Activated T-cell treated with anti-CD3 and anti-CD28 coated beads, Interleukin-2, amount 50 U/mL, for 48 hours (primary cell): ENCODE data around the gene GRK7.

Experiments
- DNase-seq, 2 experiments: peaks; one replicate each; pipeline ENCODE4 v3.0.0-alpha.2; 2020

GRK7 gene, protein sequence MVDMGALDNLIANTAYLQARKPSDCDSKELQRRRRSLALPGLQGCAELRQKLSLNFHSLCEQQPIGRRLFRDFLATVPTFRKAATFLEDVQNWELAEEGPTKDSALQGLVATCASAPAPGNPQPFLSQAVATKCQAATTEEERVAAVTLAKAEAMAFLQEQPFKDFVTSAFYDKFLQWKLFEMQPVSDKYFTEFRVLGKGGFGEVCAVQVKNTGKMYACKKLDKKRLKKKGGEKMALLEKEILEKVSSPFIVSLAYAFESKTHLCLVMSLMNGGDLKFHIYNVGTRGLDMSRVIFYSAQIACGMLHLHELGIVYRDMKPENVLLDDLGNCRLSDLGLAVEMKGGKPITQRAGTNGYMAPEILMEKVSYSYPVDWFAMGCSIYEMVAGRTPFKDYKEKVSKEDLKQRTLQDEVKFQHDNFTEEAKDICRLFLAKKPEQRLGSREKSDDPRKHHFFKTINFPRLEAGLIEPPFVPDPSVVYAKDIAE (N-terminal part only)

DNA sequence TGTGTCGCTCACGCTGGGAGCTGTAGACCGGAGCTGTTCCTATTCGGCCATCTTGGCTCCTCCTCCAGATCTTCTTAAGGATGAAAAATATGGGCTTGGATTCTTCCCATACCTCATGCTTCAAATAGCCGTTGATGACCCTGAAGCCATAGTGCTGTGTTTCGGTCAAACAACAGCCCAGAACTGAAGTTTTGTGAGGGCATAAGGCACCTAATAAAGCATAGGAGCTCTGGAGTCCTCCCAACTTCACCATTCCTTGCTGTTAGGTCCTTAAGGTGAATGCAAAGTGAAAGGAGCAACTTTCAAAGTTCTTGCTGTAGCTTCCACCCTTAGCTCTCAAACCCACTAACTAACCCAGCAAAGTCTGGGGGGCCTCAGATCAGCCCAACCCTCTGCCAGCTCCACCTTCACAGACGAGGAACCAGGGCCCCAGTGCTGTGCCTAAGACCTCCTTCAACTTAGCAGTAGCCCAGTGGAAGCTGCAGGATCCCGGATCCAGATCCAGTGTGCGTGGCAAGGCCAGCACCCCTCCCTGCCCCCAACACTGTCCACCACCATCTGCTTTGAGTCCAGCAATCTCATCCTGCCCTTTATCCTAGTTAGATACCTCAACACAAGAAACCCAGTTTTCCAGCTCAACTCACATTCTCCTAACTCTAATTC lies at the start of gene GRK7:
TSS of gene GRK7 (plus strand) at position 321 of the 663 bp plus-strand sequence. CDS start 14,877 bp downstream, outside the sequence.
- DNase-seq = no peak

DNA sequence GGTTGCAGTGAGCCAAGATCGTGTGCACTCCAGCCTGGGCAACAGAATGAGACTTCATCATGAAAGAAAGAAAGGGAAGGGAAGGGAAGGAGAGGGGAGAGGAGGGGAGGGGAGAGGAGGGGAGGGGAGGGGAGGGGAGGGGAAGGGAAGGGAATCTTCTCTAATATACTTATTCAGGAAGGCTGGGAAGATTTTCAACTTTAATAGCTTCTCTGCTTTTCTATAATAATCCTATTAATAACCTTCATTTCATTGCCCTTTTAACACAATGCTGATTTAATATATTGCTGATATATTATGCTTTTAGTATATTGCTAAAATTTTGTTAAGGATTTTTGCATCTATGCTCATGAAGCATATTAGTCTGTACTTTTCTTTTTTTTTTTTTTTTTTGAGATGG lies 48.5 kb upstream of the GRK7 start:
- DNase-seq = no peak

DNA sequence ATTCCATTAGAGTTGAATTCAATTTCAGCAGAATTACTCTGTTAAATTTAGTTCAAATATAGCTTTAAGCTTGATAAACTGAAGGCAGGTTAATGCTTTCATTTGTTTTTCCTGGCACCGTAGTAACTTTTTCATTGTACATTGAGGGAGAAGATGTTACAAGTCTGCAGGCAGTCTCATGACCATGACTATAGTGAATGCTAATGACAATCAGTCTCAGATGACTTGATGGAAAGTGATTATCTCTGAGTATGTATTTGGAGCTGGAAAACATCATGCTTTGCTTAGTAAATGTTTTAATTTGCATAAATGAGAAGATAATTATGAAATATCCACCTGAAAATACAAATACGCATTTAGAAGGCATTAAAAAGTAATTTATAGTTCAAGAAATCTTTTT lies 41.1 kb upstream of the GRK7 start:
- no peak for DNase-seq

DNA sequence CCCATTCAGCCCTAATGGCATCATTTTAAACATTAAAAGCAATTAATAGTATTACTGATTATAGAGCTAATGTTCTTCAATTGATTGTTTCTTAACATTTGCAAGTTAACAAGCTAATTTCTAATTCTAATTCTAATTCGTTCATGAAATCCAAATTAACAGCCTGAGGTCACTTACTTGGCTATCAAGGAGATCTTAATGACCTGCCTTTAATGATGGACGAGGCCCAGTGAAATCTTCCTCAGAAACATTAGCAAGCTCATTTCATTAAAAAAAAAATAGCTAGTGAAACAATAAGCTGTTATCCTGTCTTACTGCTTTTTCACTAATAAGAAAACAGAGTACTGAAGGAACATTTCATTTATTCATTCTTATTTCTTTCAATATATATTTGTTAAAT lies 40.6 kb upstream of the GRK7 start:
- no peak for DNase-seq

DNA sequence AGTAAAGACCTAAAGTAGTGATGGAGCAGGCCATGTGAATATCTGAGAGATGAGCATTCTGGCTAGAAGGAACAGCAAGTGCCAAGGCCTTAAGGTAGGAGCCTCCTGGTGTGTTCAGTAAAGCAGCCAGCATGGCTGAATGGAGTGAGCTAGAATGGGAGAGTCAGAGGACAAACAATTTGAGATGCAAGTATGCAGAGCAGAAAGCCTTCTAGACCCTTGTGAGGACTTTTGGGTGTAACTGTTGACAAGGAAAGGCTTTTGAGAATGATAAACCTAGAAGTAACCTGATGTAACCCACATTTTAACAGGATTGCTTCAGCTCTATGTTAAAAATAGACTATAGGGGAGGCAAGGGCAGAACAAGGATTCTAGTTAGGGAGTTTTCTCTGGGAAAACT lies 40.0 kb upstream of the GRK7 start:
- DNase-seq = no peak

DNA sequence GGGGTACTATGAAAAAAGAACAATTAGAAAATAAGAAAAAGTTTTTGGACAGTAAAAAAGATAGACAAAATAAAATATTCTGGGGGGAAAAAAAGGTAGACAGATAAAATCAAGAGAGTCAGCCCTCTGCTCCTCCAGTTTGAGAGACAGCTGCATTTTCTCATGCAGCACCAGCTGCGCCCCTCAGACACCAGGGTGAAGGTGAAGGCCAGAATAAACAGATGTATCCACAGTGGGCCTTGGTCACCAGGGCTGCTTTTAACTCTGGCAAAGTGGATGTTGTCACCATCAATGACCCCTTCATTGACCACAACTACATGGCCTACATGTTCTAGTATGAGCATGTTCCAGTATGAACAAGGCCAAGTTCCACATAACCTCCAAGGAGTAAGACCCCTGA lies 39.0 kb upstream of the GRK7 start:
- no peak for DNase-seq

DNA sequence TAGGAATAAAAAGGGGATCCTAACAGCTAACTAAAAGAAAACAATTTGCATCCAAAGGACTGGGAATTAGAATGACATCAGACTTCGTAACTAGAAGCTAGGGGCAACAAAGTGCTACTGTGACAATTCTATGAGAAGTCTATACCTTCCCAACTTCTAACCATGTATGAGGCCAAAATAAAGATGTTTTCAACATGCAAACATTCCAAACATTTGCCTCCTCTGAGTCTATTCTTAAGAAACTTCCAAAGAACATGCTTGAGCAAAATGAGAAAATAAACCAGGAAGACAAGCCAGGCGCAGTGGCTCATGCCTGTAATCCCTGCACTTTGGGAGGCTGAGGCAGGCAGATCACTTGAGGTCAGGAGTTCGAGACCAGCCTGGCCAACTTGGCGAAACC lies 38.2 kb upstream of the GRK7 start:
- no peak for DNase-seq

DNA sequence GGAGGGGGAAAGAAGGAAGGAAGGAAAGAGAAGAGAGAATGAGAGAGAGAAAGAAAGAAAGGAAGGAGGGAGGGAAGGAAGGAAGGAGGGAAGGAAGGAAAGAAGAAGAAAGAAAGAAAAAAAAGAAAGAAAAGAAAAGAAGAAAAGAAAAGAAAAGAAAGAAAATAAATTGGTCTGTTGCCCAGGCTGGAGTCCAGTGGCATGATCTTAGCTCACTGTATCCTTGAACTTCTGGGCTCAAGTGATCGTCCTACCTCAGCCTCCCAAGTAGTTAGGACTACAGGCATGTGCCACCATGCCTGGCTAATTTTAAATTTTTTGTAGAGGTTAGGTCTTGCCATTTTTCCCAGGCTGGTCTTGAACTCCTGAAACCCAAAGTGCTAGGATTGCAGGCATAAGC lies 36.7 kb upstream of the GRK7 start:
- DNase-seq = no peak

DNA sequence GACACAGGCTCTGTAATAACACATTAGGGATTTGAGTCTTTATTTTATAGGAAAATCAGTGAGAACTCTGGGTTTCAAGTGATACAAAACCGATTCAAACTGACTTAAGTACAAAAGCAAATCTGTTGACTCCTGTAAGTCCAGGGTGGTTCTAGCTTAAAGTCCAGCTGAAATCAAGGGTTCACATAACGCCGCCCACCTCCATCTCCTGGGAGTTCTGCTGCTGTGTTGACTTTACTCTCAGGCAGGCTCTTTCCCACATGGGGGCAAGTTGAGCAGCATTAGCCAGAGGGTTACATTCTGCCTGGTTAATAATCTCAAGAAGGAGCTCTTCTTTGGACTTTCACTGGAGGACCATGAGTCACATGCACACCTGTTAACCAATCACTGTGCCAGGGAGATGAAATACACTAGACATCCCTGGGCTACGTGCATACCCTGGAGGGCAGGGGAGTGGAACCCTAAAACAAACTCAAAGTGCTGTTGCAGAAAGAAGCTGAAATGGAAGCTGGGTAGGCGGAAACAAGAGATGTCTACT lies 34.8 kb upstream of the GRK7 start:
- no peak for DNase-seq

DNA sequence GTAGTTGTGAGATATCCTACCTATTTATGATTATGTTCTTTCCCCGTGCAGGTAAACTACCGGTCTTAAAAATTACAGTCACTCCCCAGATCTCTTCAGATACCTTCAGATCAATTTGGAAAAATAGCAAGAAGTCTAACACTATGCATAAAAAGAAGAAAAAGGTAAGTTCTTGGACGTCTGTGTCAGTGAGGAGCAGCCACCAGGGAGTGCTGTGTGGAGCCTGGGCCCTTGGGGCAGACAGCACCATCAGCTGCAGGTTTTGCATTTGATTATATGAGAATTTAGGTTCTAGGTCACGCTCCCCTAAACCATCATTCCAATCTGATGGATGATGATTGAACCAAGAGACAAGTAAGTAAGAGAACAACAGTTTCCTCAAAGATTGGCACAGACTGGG lies 34.0 kb upstream of the GRK7 start:
- no peak for DNase-seq

DNA sequence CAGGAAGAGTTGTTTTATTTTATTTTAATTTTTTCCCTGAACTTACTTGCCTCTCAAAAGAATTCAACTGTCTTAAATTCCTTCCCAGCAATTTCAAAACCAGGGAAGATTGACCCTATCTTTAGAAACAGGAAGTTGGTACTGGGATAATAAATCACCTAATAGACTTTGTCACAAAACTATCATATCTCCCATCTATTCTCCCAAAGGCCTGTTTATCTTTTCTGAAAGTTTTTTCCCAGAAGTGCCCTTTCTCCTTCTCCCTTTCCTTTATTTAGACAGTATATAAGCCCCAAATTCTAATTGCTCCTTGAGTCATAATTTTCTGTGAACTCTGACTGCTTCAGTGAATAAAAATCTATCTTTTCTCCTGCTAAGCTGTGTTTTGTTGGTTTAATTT lies 28.0 kb upstream of the GRK7 start:
- no peak for DNase-seq

DNA sequence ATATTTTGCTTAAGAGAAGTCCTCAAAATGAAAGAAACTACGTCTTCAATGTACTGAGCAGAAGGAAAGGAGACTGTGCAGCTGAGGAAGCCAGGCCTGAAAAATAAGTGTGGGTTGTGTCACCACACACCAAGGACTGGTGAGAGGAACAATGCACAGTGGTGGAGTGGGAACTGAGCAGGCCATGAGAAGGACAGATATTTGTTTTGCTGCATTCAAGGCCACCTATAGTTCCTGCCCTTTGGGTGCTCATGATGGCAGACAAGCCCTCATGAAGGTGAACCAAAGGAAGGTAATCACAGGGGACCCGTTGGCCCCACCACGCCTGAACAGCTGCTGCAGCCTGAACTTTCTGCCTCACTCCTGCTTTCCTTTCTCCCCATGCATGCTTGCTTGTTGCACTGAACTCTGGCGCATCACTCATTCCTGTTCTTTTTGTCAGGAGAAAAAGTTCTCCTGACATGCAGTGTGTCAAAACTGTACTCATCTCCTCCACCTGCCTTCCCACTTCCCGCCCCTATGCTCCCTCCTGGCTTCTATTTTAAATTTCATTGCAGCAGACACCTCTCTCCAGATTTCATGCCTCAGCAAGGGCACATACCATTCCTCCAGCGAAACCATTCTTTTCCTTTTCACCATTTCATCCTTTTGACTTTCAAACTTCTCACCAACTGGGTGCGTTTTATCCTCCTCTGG lies 27.3 kb upstream of the GRK7 start:
- DNase-seq = no peak

DNA sequence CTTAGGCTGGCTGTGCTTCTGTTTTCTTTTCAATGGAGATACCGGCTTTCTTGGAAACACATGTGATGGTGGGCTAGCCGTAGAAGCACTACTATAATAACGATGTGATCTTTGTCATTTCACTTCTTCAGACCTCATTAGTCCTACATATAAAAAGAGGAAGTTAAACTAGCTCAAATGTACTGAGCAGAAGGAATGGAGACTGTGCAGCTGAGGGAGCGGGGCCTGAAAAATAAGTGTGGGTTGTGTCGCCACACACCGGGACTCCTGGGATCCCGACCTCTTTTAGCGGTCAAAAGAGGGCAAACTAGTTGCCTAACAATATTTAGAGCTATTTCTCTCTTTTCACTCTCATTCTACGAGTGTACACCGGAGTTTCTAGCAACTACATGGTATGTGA lies 26.1 kb upstream of the GRK7 start:
- no peak for DNase-seq

DNA sequence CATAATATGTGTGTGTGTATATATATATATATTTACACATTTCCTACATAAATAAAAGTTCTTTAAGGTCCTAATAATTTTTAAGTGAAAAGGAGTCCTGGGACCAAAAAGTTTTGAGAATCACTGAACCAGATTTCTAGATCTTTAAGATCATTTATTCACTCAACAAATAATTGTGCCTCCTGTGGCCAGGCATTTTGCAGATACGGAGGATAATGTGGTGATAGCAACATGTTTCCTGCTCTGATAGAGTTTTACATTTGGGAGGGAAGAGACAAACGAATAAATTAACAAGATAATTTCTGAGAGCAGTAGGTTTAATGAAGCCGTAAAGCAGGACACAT lies 25.6 kb upstream of the GRK7 start:
- DNase-seq = no peak

DNA sequence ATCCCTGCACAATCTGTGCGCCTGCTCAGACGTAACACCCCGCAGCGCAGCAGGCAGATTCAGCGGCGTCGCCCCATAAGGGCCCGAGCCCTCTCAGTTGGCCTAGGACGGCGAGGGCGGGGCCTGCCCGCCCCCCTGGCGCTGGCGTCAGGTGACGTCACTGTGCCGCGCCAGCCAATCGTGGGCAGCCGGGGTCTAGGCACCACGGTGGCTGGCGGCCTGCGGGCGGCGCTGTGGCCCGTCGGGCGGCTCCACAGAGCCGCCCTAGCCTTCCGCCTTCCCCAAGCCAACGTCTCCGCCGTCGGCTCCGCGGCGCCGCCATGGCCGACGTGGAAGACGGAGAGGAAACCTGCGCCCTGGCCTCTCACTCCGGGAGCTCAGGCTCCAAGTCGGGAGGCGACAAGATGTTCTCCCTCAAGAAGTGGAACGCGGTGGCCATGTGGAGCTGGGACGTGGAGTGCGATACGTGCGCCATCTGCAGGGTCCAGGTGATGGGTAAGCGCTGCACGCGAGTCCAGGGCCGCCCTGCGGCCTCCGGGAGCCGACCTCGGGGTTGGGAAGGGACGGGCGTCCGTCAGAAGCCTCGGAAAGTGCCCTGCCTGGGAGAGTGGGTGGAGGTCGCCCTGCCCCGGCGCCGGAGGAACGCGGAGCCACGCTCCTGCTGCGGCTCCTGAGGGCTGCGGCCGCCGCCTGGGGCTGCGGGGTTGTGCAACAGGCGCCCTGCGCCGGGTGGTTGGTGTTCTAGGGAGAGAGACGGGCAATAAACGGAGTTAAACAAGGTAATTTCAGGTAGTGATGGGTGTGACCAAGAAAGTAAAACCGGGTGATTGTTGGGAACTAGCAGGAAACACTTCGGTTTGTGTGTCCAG lies 25.0 kb upstream of the GRK7 start, which contains the start of gene RNF7:
TSS of gene RNF7 (plus strand) at position 277 of the 869 bp plus-strand sequence. CDS start at position 321, 44 bp downstream.
- DNase-seq = peak; percentile 97 to 99

DNA sequence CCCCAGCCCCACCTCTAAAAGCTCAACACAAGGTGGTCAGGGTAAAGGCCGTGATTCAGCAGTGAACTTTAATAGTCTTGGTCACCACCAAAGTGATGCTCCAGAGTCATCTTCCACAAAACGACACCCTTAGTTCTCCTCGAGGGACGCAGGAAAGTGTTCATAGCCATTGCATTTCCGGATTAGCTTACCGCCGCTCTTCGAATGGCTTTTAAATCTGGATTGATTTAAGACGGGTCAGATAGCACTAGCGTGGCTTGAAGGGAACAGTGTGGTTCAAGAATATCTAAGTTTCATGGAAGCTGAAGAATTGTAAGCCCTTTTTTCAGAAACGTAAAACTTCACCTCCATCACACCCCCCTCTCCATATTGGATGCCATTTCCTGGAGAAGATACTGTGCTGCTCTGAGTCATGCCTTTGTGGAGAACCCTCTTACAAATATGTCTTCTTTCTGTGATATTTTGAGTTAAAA lies 24.3 kb upstream of the GRK7 start:
- DNase-seq = no peak

DNA sequence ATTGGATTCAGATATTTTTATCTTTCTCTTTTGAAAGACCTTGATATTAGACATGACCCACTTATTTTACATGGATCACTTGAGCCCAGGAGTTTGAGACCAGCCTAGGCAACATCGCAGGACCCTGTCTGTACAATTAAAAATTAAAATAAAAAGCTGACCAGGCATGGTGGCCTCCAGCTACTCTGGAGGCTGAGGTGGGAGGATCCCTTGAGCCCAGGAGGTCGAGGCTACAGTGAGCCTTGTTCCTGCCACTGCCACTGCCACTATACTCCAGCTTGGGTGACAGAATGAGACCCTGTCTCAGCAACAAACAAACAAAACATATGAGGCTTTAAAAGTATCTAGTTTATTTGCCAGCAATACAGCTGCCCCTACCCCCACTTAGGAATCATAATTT lies 23.5 kb upstream of the GRK7 start:
- no peak for DNase-seq

DNA sequence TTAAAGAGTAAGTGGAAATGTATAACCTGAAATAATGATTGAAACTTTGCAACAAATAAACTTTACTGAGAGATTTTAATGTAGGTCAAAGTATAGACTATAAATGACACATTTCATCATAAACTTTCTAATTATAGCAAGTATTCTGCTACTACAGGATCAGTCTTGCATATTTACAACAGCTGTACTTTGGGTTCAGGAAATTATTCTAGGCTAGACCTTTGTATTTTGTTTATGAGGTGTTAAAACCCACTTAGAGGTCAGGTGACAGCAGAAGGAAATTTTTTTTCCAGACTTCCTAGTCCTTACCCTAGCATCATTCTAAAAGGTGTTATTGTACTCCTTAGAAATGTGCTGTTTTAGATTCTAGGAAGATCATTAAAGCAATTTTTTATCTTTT lies 22.9 kb upstream of the GRK7 start:
- no peak for DNase-seq

DNA sequence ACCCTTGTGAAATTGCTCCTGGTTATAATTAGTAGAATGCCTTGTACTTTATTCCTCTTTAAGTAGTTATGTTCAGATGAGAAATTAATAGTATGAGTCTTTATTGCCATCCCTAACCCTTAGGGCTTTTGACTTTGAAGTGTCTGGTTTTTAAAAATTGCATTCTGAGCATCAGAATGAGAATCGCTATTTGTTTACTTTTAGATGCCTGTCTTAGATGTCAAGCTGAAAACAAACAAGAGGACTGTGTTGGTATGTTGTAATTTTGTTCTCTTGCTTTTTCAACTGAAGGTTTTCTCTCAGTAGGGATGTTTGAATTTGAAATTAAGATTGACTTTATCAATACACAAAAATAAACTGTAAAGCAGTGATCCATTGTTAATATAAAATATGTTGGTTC lies 19.9 kb upstream of the GRK7 start:
- DNase-seq = no peak

DNA sequence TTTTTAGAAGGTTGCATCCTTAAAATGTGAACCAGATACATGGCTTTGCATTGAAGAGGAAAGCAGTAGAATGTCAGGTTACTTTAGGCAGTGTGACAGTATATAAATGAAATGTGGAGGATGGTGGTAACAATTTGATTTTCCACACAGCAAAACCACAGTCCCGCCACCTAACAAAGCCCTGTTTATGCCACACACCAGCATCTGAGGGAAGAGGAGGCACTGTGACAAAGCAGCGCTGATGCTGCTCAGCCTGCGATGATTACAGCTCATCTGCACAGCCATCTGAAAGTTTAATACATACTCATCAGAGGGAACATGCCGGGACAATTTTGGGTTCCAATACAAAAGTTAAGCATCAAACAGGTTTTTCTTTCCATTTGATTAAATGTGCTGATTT lies 16.2 kb upstream of the GRK7 start:
- no peak for DNase-seq

DNA sequence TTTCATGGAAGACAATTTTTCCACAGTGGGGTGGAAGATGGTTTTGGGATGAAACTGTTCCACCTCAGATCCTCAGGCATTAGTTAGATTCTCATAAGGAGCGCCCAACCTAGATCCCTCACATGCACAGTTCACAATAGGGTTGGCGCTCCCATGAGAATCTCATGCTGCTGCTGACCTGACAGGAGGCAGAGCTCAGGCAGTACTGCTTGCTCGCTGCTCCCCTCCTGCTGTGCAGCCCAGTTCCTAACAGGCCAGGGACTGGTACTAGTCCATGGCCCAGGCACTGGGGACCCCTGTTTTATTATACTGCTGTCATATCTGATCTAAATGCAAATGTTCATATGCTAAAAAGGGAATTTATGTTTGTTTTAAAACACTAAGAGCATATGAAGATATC lies 9.8 kb upstream of the GRK7 start:
- no peak for DNase-seq

DNA sequence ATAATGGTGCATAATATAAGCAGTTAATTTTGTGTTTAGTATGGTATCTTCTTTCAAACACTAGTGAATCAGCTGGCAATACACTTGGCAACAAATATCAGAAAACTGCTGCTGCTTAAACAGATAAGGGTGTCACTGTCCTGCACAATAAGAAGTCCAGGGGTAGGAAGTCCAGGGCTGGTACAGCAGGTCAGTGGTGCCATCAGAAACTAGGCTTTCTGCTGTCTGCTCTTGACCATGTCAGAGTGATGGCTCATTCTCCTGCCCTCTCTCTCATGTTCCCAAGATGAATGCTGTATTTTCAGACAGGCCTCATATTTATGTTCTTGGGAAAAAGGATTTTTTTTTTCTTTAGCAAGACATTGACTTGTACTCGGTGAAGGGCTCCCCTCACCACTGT lies 9.2 kb upstream of the GRK7 start:
- no peak for DNase-seq
